Trophoblast cell (in vitro differentiated cells and primary cell): ENCODE results near the gene IRF8.
A peak's percentile ranks its signal among the peaks of the same experiment; 100 is the strongest.
"Not testable (repeated sequence)": the region's sequence is repeated elsewhere in the genome, so short reads cannot be mapped to it uniquely, and the experiment has no call there.

ENCODE experiments used
- DNase-seq, 2 donors: peaks; one replicate each; pipeline ENCODE4 v3.0.0-alpha.2; 2016
- H2AFZ ChIP-seq: 2 replicates; pipeline ENCODE4 v1.6.1; 2013; ENCODE audit warnings: low read length, moderate library complexity, mild to moderate bottlenecking; ENCODE audit not compliant: insufficient read depth, poor library complexity
- H2AK5ac ChIP-seq: 2 replicates; pipeline ENCODE4 v1.6.1; 2013; ENCODE audit warnings: mild to moderate bottlenecking, low read length
- H2BK120ac ChIP-seq: 2 replicates; pipeline ENCODE4 v1.6.1; 2013; ENCODE audit warnings: low read length, mild to moderate bottlenecking, moderate library complexity; ENCODE audit not compliant: insufficient read depth, poor library complexity
- H2BK12ac ChIP-seq: 2 replicates; pipeline ENCODE4 v1.6.1; 2013; ENCODE audit warnings: mild to moderate bottlenecking, low read length, moderate library complexity
- H2BK5ac ChIP-seq: 2 replicates; pipeline ENCODE4 v1.6.1; 2013; ENCODE audit warnings: low read length, low read depth, moderate library complexity, mild to moderate bottlenecking; ENCODE audit not compliant: poor library complexity
- H3K14ac ChIP-seq: 2 replicates; pipeline ENCODE4 v1.6.1; 2013; ENCODE audit warnings: mild to moderate bottlenecking, low read length
- H3K18ac ChIP-seq: 2 replicates; pipeline ENCODE4 v1.6.1; 2013; ENCODE audit warnings: mild to moderate bottlenecking, low read length
- H3K23ac ChIP-seq: 2 replicates; pipeline ENCODE4 v1.6.1; 2013; ENCODE audit warnings: low read length
- H3K27ac ChIP-seq: 2 replicates; pipeline ENCODE4 v1.5.1; 2013; ENCODE audit warnings: low read depth, mild to moderate bottlenecking, inconsistent platforms, low read length, moderate library complexity
- H3K27me3 ChIP-seq: 2 replicates; pipeline ENCODE4 v1.6.1; 2013; ENCODE audit warnings: inconsistent platforms, mild to moderate bottlenecking, low read length, moderate library complexity; ENCODE audit not compliant: insufficient read depth
- H3K36me3 ChIP-seq, 2 experiments: 1 replicate in 1 of 2; 2 replicates in 1 of 2; pipeline ENCODE4 v1.6.1; 2013; ENCODE audit warnings: low read length in 2 of 2, mild to moderate bottlenecking in 2 of 2, moderate library complexity in 1 of 2; ENCODE audit not compliant: insufficient read depth in 2 of 2, control insufficient read depth in 1 of 2
- H3K4ac ChIP-seq: 2 replicates; pipeline ENCODE4 v1.6.1; 2013; ENCODE audit warnings: low read depth, mild to moderate bottlenecking, low read length, moderate library complexity
- H3K4me1 ChIP-seq, 2 experiments: 1 replicate in 1 of 2; 2 replicates in 1 of 2; pipeline ENCODE4 v1.6.1; 2013; ENCODE audit warnings: low read length in 2 of 2, mild to moderate bottlenecking in 2 of 2, moderate library complexity in 1 of 2; ENCODE audit not compliant: insufficient read depth in 2 of 2, control insufficient read depth in 1 of 2
- H3K4me2 ChIP-seq: 2 replicates; pipeline ENCODE4 v1.6.1; 2013; ENCODE audit warnings: inconsistent platforms, mild to moderate bottlenecking, low read length, moderate library complexity
- H3K4me3 ChIP-seq: 2 replicates; pipeline ENCODE4 v1.5.1; 2013; ENCODE audit warnings: mild to moderate bottlenecking, low read depth, low read length, inconsistent platforms
- H3K79me1 ChIP-seq: one replicate; pipeline ENCODE4 v1.6.1; 2013; ENCODE audit warnings: low read length
- H3K79me2 ChIP-seq: 2 replicates; pipeline ENCODE4 v1.6.1; 2013; ENCODE audit warnings: low read length, mild to moderate bottlenecking; ENCODE audit not compliant: control insufficient read depth, insufficient read depth, poor library complexity
- H3K9ac ChIP-seq: 2 replicates; pipeline ENCODE4 v1.6.1; 2013; ENCODE audit warnings: mild to moderate bottlenecking, low read length
- H3K9me3 ChIP-seq: 2 replicates; pipeline ENCODE4 v1.6.1; 2013; ENCODE audit warnings: low read depth, mild to moderate bottlenecking, control low read depth, inconsistent platforms, low read length; ENCODE audit not compliant: insufficient read depth
- H4K12ac ChIP-seq: 2 replicates; pipeline ENCODE4 v1.6.1; 2013; ENCODE audit warnings: low read depth, mild to moderate bottlenecking, low read length, moderate library complexity
- H4K8ac ChIP-seq: 2 replicates; pipeline ENCODE4 v1.6.1; 2013; ENCODE audit warnings: low read depth, mild to moderate bottlenecking, low read length, moderate library complexity
- H4K91ac ChIP-seq: one replicate; pipeline ENCODE4 v1.6.1; 2013; ENCODE audit warnings: low read depth, mild to moderate bottlenecking, low read length, moderate library complexity
- WGBS: extraction: QIAGEN DNeasy Blood & Tissue Kit; methylation state at CpG from one replicate; pipeline ENCODE4 v1.1.7; 2013; ENCODE audit warnings: missing lambda C conversion rate; ENCODE audit not compliant: insufficient read length, insufficient coverage; ENCODE audit errors: extremely low coverage; 5-methylcytosine and 5-hydroxymethylcytosine counted together

IRF8 gene

DNA sequence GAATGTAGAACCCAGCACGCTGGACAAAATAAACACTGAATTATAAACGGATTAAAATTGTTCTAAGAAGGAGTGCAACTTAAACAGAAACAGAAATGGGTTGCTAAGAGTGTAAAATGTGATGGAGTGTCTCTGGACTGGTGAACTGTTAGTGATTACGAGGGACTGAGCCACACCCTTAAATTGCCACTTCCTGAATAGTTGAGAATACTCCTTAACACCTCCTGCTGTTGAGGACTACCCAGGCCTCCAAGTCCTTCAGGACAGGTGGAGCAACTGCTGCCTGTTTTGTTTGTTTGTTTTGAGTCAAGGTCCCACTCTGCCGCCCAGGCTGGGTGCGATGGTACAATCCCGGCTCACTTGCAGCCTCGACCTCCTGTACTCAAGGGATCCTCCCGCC is 25.8 kb upstream of the IRF8 start:
- H3K4ac ChIP-seq = no peak overlapping the region
- no peak overlapping the region for H3K4me3 ChIP-seq
- H4K12ac ChIP-seq = no peak overlapping the region
- no CpG with 5 or more reads among the region's 8 CpGs for WGBS
- no peaks in the 10 kb centered on the region for H3K79me1 ChIP-seq
- H2BK12ac ChIP-seq = no peak overlapping the region
- peaks cover 5 to 6% of the 10 kb centered on the region in 2 experiments for H3K4me1 ChIP-seq
- H3K27ac ChIP-seq = no peak overlapping the region
- no peaks in the 10 kb centered on the region for H3K36me3 ChIP-seq
- no peak overlapping the region for H3K14ac ChIP-seq
- H4K91ac ChIP-seq = no peak overlapping the region
- no peak overlapping the region for H4K8ac ChIP-seq
- H3K4me2 ChIP-seq = no peak overlapping the region
- no peak overlapping the region for H3K9ac ChIP-seq
- no peak overlapping the region for H2BK120ac ChIP-seq
- H3K27me3 ChIP-seq = no peaks in the 10 kb centered on the region
- H2AK5ac ChIP-seq = no peak overlapping the region
- no peak overlapping the region for H2AFZ ChIP-seq
- H3K23ac ChIP-seq = no peak overlapping the region
- H2BK5ac ChIP-seq = no peak overlapping the region
- H3K18ac ChIP-seq = no peak overlapping the region
- no peaks in the 10 kb centered on the region for H3K79me2 ChIP-seq
- no peak for DNase-seq
- H3K9me3 ChIP-seq = peaks cover 2% of the 10 kb centered on the region

DNA sequence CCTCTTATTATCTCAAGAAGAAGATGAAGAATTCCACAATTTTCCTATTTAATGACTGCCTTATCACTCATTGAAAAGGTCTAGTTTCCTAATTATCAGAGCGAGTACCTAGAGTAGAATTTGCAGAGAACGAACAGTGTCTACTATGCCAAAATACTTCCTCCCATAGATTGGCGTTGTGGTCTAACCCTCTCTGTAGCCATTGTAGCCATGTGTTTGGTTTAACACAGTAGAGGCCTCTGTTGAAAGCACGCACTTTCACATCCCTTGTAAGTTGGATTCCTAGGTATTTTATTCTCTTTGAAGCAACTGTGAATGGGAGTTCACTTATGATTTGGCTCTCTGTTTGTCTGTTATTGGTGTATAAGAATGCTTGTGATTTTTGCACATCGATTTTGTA is 24.9 kb upstream of the IRF8 start:
- H3K36me3 ChIP-seq, DNase-seq, H2AK5ac ChIP-seq, H3K18ac ChIP-seq, H3K4ac ChIP-seq, H3K9me3 ChIP-seq, H3K4me3 ChIP-seq, H3K23ac ChIP-seq, H3K27me3 ChIP-seq, H2BK12ac ChIP-seq, H3K79me2 ChIP-seq, H4K8ac ChIP-seq, H2BK5ac ChIP-seq, H4K91ac ChIP-seq, H3K4me2 ChIP-seq, H2BK120ac ChIP-seq, H3K14ac ChIP-seq, H2AFZ ChIP-seq, H4K12ac ChIP-seq, H3K79me1 ChIP-seq, H3K4me1 ChIP-seq, H3K27ac ChIP-seq, H3K9ac ChIP-seq: not testable (repeated sequence)
- WGBS = no CpG with 5 or more reads among the region's 5 CpGs

DNA sequence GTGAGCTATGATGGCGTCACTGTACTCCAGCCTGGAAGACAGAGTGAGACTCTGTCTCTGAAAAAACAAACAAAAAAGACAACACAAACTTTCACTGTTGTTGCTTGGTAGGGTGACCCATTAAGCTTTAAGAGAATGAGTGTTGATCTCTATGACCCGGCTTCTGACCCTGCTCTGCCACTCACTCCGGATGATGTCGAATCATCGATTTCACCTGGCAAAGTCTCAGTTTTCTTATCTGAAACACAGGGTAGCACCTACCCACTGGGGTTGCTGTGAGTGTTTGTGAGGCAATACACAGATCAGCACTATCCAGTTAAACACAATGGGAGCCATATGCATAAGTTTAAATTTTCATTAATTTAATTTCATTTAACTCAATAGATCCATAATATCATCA is 20.6 kb upstream of the IRF8 start:
- Histone ChIP-seq H2BK12ac (no peak overlapping the region), H3K36me3 (no peaks in the 10 kb centered on the region), H3K4ac (no peak overlapping the region), H2BK5ac (no peak overlapping the region), H3K79me1 (peaks cover 7% of the 10 kb centered on the region), H4K8ac (no peak overlapping the region), H4K12ac (no peak overlapping the region), H3K79me2 (no peaks in the 10 kb centered on the region), H3K9ac (no peak overlapping the region), H2BK120ac (no peak overlapping the region), H3K9me3 (no peaks in the 10 kb centered on the region), H3K4me3 (no peak overlapping the region), H2AFZ (no peak overlapping the region), H3K4me1 (peaks cover 10 to 17% of the 10 kb centered on the region in 2 experiments), H3K18ac (no peak overlapping the region), H3K27me3 (no peaks in the 10 kb centered on the region), H3K27ac (no peak overlapping the region), H4K91ac (no peak overlapping the region), H3K23ac (no peak overlapping the region), H3K4me2 (no peak overlapping the region), H2AK5ac (no peak overlapping the region), H3K14ac (no peak overlapping the region)
- no peak for DNase-seq
- no CpG with 5 or more reads among the region's 5 CpGs for WGBS

DNA sequence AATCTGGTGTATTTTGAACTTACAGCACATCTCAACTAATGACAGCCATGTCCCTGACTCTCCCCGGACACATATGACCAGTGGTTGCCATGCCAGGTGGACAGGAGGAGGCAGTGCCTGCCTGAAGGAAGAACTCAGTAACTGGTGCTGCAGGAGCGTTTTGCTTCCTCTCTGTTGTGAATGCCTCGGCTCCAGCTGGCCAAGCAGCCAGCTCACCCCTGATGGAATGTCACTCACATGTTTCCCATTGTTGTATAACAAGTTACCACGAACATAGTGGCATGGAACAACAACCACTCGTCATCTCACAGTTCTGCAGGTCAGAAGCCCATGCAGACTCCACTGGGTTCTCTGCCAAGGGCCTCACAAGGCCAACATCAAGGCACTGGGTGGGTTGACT is 20.1 kb upstream of the IRF8 start:
- Histone ChIP-seq H3K14ac (no peak overlapping the region), H3K4ac (no peak overlapping the region), H3K23ac (no peak overlapping the region), H4K91ac (no peak overlapping the region), H4K8ac (no peak overlapping the region), H3K4me3 (no peak overlapping the region), H3K27ac (no peak overlapping the region), H2BK12ac (peak overlapping the region; percentile 41), H3K27me3 (no peaks in the 10 kb centered on the region), H3K9ac (no peak overlapping the region), H2BK120ac (no peak overlapping the region), H3K4me2 (no peak overlapping the region), H3K18ac (no peak overlapping the region), H2AFZ (no peak overlapping the region), H4K12ac (no peak overlapping the region), H2BK5ac (peak overlapping the region; percentile 7), H3K36me3 (no peaks in the 10 kb centered on the region), H3K79me1 (peaks cover 7% of the 10 kb centered on the region), H3K9me3 (peaks cover under 1% of the 10 kb centered on the region), H3K79me2 (no peaks in the 10 kb centered on the region), H2AK5ac (no peak overlapping the region), H3K4me1 (peaks cover 10 to 20% of the 10 kb centered on the region in 2 experiments)
- peak; percentile 93 to 94 for DNase-seq
- no CpG with 5 or more reads among the region's 5 CpGs for WGBS
